ENCODE measurements around the gene CORO7.

CORO7 gene

DNA sequence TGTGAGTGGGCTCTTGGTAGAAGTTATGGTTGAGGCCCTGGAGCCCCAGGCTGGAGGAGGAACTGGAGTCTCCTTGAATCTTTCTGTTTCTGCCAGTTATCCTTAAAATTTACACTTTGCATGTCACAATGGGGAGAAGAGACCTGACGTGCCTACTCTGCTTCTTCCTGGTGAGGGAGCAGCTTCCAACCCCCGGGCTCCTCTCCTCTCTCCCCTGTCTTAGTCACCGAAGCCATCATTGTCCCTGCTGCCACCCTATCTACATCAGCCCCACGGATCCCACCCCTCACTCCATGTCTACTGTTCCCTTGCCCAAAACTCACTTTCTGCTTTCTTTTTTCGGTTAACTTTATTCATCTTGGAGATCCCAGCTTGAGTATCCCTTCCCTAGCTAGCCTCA is 26.9 kb upstream of the CORO7 start:
- Histone ChIP-seq H3K9me3 (ENCODE audit: control insufficient read depth, low read length) (no peaks in the 10 kb centered on the region), H3K18ac (ENCODE audit: low read depth in 1 of 2, low read length in 2 of 2) (no peak overlapping the region), H3K27ac (ENCODE audit: low read length, poor library complexity, severe bottlenecking) (no peak overlapping the region), H2BK5ac (ENCODE audit: low read depth, low read length, poor library complexity, severe bottlenecking) (no peak overlapping the region), H3K36me3 (ENCODE audit: control insufficient read depth in 1 of 2, insufficient read depth in 2 of 2, low read depth in 1 of 2, low read length in 2 of 2) (peaks cover 75 to 89% of the 10 kb centered on the region in 2 experiments), H2AFZ (ENCODE audit: low read depth, low read length) (no peak overlapping the region), H2BK15ac (ENCODE audit: low read depth, poor library complexity, severe bottlenecking) (no peak overlapping the region), H3K4ac (ENCODE audit: low read depth in 1 of 2, low read length in 2 of 2) (no peak overlapping the region), H2BK120ac (ENCODE audit: low read depth, low read length) (no peak overlapping the region), H3K23ac (ENCODE audit: low read length in 2 of 2) (no peak overlapping the region), H3K79me1 (replicated peaks; ENCODE audit: low read length, poor library complexity, severe bottlenecking) (peaks cover 19% of the 10 kb centered on the region), H2AK5ac (ENCODE audit: low read length, severe bottlenecking) (no peak overlapping the region), H3K4me3 (ENCODE audit: insufficient read depth in 1 of 2, low read depth in 1 of 2, low read length in 2 of 2) (no peak overlapping the region), H2BK12ac (ENCODE audit: low read length in 2 of 2) (no peak overlapping the region), H4K91ac (ENCODE audit: low read length) (no peak overlapping the region), H3K14ac (ENCODE audit: low read length in 2 of 2) (no peak overlapping the region), H3K9ac (ENCODE audit: low read length) (no peak overlapping the region), H3K27me3 (ENCODE audit: control insufficient read depth in 1 of 2, insufficient read depth in 1 of 2, low read length in 2 of 2) (no peaks in the 10 kb centered on the region), H4K8ac (ENCODE audit: low read length) (no peak overlapping the region), H3K4me2 (ENCODE audit: low read length, poor library complexity, severe bottlenecking) (no peak overlapping the region), H3K4me1 (ENCODE audit: control insufficient read depth, insufficient read depth, low read depth, low read length) (no peaks in the 10 kb centered on the region)
- 78% methylated on average over 5 of the region's 5 CpGs for WGBS
- no peak for DNase-seq

DNA sequence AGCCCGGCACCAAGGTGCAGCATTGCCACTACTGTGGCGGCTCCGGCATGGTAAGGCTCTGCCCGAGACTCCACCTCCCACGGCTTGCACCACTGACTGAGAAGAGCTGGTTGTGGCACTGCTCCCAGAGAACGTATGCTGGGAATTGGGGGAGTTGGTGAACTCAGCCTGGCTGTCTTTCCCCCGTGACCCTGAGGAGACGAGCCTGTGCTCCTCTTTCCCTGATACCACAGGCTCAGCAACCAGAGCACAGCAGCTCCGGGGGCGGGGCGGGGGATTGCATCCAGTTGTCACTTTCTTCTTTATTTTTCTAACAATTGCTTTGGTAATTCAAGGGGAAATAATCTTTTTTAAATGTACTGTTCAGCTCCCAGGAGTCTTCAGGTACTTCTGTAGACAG is 26.0 kb upstream of the CORO7 start:
- no peak for DNase-seq
- H2BK5ac ChIP-seq (ENCODE audit: low read depth, low read length, poor library complexity, severe bottlenecking) = no peak overlapping the region
- no peak overlapping the region for H2BK120ac ChIP-seq (ENCODE audit: low read depth, low read length)
- H2AK5ac ChIP-seq (ENCODE audit: low read length, severe bottlenecking) = no peak overlapping the region
- no peaks in the 10 kb centered on the region for H3K27me3 ChIP-seq (ENCODE audit: control insufficient read depth in 1 of 2, insufficient read depth in 1 of 2, low read length in 2 of 2)
- H2BK15ac ChIP-seq (ENCODE audit: low read depth, poor library complexity, severe bottlenecking) = no peak overlapping the region
- peaks cover 17% of the 10 kb centered on the region for H3K79me1 ChIP-seq (replicated peaks; ENCODE audit: low read length, poor library complexity, severe bottlenecking)
- no peak overlapping the region for H3K18ac ChIP-seq (ENCODE audit: low read depth in 1 of 2, low read length in 2 of 2)
- no peak overlapping the region for H3K14ac ChIP-seq (ENCODE audit: low read length in 2 of 2)
- no peak overlapping the region for H4K91ac ChIP-seq (ENCODE audit: low read length)
- no peak overlapping the region for H3K27ac ChIP-seq (ENCODE audit: low read length, poor library complexity, severe bottlenecking)
- no peaks in the 10 kb centered on the region for H3K9me3 ChIP-seq (ENCODE audit: control insufficient read depth, low read length)
- no peak overlapping the region for H3K9ac ChIP-seq (ENCODE audit: low read length)
- no peaks in the 10 kb centered on the region for H3K4me1 ChIP-seq (ENCODE audit: control insufficient read depth, insufficient read depth, low read depth, low read length)
- WGBS = 97% methylated on average over 8 of the region's 11 CpGs
- no peak overlapping the region for H4K8ac ChIP-seq (ENCODE audit: low read length)
- H2BK12ac ChIP-seq (ENCODE audit: low read length in 2 of 2) = no peak overlapping the region
- no peak overlapping the region for H2AFZ ChIP-seq (ENCODE audit: low read depth, low read length)
- no peak overlapping the region for H3K4ac ChIP-seq (ENCODE audit: low read depth in 1 of 2, low read length in 2 of 2)
- no peak overlapping the region for H3K4me2 ChIP-seq (ENCODE audit: low read length, poor library complexity, severe bottlenecking)
- peaks cover 70 to 90% of the 10 kb centered on the region in 2 experiments for H3K36me3 ChIP-seq (ENCODE audit: control insufficient read depth in 1 of 2, insufficient read depth in 2 of 2, low read depth in 1 of 2, low read length in 2 of 2)
- H3K23ac ChIP-seq (ENCODE audit: low read length in 2 of 2) = no peak overlapping the region
- H3K4me3 ChIP-seq (ENCODE audit: insufficient read depth in 1 of 2, low read depth in 1 of 2, low read length in 2 of 2) = no peak overlapping the region

DNA sequence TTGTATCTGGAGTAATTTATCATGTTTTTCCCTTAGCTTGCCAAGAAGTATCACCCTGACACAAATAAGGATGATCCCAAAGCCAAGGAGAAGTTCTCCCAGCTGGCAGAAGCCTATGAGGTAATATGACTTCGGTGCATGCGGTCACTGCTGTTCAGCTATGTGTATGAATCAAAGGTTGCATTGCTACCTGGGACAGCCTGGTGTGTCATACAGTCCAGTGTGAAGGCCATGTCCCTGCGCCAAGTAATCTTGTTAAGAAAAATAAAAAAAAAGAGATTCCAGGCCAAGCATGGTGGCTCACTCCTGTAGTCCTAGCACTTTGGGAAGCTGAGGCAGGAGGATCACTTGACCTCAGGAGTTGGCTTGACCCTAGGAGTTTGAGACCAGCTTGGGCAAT is 21.0 kb upstream of the CORO7 start:
- no peak overlapping the region for H3K4ac ChIP-seq (ENCODE audit: low read depth in 1 of 2, low read length in 2 of 2)
- WGBS = 98% methylated on average over 3 of the region's 3 CpGs
- peaks cover 39 to 86% of the 10 kb centered on the region in 2 experiments for H3K36me3 ChIP-seq (ENCODE audit: control insufficient read depth in 1 of 2, insufficient read depth in 2 of 2, low read depth in 1 of 2, low read length in 2 of 2)
- no peak overlapping the region for H2BK12ac ChIP-seq (ENCODE audit: low read length in 2 of 2)
- H3K14ac ChIP-seq (ENCODE audit: low read length in 2 of 2) = no peak overlapping the region
- H4K8ac ChIP-seq (ENCODE audit: low read length) = no peak overlapping the region
- H2BK15ac ChIP-seq (ENCODE audit: low read depth, poor library complexity, severe bottlenecking) = no peak overlapping the region
- no peak overlapping the region for H3K18ac ChIP-seq (ENCODE audit: low read depth in 1 of 2, low read length in 2 of 2)
- H3K9ac ChIP-seq (ENCODE audit: low read length) = no peak overlapping the region
- H3K27me3 ChIP-seq (ENCODE audit: control insufficient read depth in 1 of 2, insufficient read depth in 1 of 2, low read length in 2 of 2) = no peaks in the 10 kb centered on the region
- H3K27ac ChIP-seq (ENCODE audit: low read length, poor library complexity, severe bottlenecking) = no peak overlapping the region
- no peak overlapping the region for H3K23ac ChIP-seq (ENCODE audit: low read length in 2 of 2)
- no peak overlapping the region for H2BK5ac ChIP-seq (ENCODE audit: low read depth, low read length, poor library complexity, severe bottlenecking)
- no peak for DNase-seq
- no peak overlapping the region for H2BK120ac ChIP-seq (ENCODE audit: low read depth, low read length)
- no peak overlapping the region for H2AK5ac ChIP-seq (ENCODE audit: low read length, severe bottlenecking)
- H3K4me2 ChIP-seq (ENCODE audit: low read length, poor library complexity, severe bottlenecking) = no peak overlapping the region
- no peak overlapping the region for H4K91ac ChIP-seq (ENCODE audit: low read length)
- H3K79me1 ChIP-seq (replicated peaks; ENCODE audit: low read length, poor library complexity, severe bottlenecking) = peaks cover 22% of the 10 kb centered on the region
- no peaks in the 10 kb centered on the region for H3K4me1 ChIP-seq (ENCODE audit: control insufficient read depth, insufficient read depth, low read depth, low read length)
- H3K9me3 ChIP-seq (ENCODE audit: control insufficient read depth, low read length) = no peaks in the 10 kb centered on the region
- H3K4me3 ChIP-seq (ENCODE audit: insufficient read depth in 1 of 2, low read depth in 1 of 2, low read length in 2 of 2) = no peak overlapping the region
- H2AFZ ChIP-seq (ENCODE audit: low read depth, low read length) = no peak overlapping the region

DNA sequence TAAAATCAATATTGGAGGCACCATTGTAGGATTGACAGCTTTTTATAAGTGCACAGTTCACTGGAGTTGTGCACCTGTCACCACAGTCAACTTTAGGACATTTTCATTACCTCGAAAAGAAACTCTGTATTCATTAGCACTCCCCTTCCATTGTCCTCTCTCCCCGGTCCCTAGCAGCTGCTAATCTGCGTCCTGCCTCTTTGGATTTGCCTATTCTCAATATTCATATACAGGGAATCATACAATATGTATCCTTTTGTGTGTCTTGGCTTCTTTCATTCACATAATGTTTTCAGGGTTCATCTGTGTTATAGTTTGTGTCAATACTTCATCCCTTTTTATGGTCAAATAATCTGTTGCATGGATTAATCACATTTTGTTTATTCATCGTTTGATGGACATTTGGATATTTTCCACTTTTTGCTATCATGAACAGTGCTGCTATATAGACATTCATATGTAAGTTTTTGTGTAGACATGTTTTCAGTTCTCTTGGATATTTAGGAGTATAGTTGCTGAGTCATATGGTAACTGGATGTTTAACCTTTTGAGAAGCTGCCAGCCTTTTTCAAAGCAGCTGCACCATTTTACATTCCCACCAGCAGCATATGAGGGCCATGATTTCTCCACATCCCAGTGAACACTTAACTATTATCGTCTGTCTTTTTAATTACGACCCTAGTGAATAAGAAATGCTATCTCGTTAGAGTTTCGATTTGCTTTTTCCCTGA is 19.1 kb upstream of the CORO7 start:
- Histone ChIP-seq H3K36me3 (ENCODE audit: control insufficient read depth in 1 of 2, insufficient read depth in 2 of 2, low read depth in 1 of 2, low read length in 2 of 2) (peaks cover 26 to 84% of the 10 kb centered on the region in 2 experiments), H2BK5ac (ENCODE audit: low read depth, low read length, poor library complexity, severe bottlenecking) (no peak overlapping the region), H4K91ac (ENCODE audit: low read length) (no peak overlapping the region), H3K4me1 (ENCODE audit: control insufficient read depth, insufficient read depth, low read depth, low read length) (no peaks in the 10 kb centered on the region), H3K23ac (ENCODE audit: low read length in 2 of 2) (no peak overlapping the region), H2BK15ac (ENCODE audit: low read depth, poor library complexity, severe bottlenecking) (no peak overlapping the region), H2BK12ac (ENCODE audit: low read length in 2 of 2) (no peak overlapping the region), H2AK5ac (ENCODE audit: low read length, severe bottlenecking) (no peak overlapping the region), H3K27me3 (ENCODE audit: control insufficient read depth in 1 of 2, insufficient read depth in 1 of 2, low read length in 2 of 2) (no peaks in the 10 kb centered on the region), H3K4me2 (ENCODE audit: low read length, poor library complexity, severe bottlenecking) (no peak overlapping the region), H3K18ac (ENCODE audit: low read depth in 1 of 2, low read length in 2 of 2) (no peak overlapping the region), H2AFZ (ENCODE audit: low read depth, low read length) (no peak overlapping the region), H2BK120ac (ENCODE audit: low read depth, low read length) (no peak overlapping the region), H3K79me1 (replicated peaks; ENCODE audit: low read length, poor library complexity, severe bottlenecking) (peaks cover 23% of the 10 kb centered on the region), H3K4me3 (ENCODE audit: insufficient read depth in 1 of 2, low read depth in 1 of 2, low read length in 2 of 2) (no peak overlapping the region), H3K9me3 (ENCODE audit: control insufficient read depth, low read length) (no peaks in the 10 kb centered on the region), H4K8ac (ENCODE audit: low read length) (no peak overlapping the region), H3K4ac (ENCODE audit: low read depth in 1 of 2, low read length in 2 of 2) (no peak overlapping the region), H3K9ac (ENCODE audit: low read length) (no peak overlapping the region), H3K14ac (ENCODE audit: low read length in 2 of 2) (no peak overlapping the region), H3K27ac (ENCODE audit: low read length, poor library complexity, severe bottlenecking) (no peak overlapping the region)
- DNase-seq = no peak
- 98% methylated on average over 5 of the region's 8 CpGs for WGBS

All from mesenchymal stem cell (in vitro differentiated cells and primary cell).